HG03280 (cell line): ENCODE data around the gene SUZ12.
"Not testable (repeated sequence)": the region's sequence is repeated elsewhere in the genome, so short reads cannot be mapped to it uniquely, and the experiment has no call there.

Experiments
- ATAC-seq: cut with Tn5 transposase; IDR thresholded peaks from one replicate; pipeline ENCODE4 v1.9.1; 2021; ENCODE audit warnings: mild to moderate bottlenecking, moderate library complexity; ENCODE audit not compliant: unreplicated experiment

The SUZ12 gene

DNA sequence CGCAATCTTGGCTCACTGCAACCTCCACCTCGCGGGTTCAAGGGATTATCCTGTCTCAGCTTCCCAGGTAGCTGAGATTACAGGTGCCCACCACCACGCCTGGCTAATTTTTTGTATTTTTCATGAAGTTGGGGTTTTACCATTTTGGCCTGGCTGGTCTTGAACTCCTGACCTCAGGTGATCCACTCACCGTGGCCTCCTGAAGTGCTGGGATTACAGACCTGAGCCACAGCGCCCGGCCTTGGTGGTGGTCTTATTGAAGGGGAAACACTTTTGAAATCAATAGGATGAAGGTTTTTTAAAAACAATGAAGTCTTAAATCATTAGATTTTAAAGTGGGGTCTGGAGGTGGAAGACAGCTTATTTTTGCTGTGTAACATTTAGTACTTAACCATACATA lies 5.6 kb downstream of the SUZ12 start:
- ATAC-seq: not testable (repeated sequence)

DNA sequence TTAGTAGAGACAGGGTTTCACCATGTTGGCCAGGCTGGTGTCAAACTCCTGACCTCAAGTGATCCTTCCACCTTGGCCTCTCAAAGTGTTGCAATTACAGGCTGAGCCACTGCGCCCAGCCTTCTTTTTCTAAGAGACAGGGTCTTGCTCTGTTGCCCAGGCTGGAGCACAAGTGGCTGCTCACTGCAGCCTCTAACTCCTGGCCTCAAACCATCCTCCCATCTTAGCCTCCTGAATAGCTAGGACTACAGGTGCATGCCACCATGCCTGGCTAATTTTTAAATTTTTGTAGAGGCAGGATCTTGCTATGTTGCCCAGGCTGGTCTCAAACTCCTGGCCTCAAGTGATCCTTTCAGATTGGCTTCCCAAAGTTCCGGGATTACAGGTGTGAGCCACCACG lies 15.1 kb downstream of the SUZ12 start:
- not testable (repeated sequence) for ATAC-seq

DNA sequence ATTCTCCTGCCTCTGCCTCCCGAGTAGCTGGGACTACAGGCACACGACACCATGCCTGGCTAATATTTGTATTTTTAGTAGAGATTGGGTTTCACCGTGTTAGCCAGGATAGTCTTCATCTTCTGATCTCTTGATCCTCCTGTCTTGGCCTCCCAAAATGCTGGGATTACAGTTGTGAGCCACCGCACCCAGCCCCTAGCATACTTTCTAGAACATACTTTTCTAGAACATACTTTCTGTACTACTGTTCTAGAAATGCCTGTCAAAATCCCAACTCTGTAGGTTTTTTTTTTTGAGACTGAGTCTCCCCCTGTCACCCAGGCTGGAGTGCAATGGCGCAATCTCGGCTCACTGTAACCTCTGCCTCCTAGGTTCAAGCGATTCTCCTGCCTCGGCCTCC lies 27.3 kb downstream of the SUZ12 start:
- ATAC-seq: not testable (repeated sequence)

DNA sequence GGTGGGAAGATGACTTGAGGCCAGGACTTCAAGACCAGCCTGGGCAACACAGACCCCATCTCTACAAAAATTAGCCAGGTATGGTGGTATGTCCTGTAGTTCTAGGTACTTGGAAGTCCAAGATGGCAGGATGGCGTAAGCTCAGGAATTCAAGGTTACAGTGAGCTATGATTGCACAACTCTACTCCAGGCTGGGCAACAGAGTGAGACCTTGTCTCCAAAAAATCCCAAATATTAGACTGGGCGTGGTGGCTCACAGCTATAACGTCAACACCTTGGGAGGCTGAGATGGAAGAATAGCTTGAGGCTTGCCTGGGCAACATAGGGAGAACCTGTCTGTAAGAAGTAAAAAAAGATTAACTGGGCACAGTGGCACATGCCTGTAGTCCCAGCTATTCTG lies 30.8 kb downstream of the SUZ12 start:
- ATAC-seq: no peak

DNA sequence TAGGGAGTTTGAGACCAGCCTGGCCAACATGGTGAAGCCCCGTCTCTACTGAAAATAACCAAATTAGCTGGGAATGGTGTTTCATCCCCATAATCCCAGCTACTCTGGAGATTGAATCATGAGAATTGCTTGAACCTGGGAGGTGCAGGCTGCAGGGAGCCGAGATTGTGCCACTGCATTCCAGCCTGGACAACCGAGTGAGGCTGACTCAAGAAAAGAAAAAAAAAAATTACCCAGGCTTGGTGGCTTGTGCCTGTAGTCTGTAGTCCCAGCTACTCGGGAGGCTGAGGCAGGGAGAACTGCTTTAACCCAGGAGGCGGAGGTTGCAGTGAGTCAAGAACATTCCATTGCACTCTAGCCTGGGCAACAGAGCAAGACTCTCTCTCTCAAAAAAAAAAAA lies 33.6 kb downstream of the SUZ12 start:
- not testable (repeated sequence) for ATAC-seq

DNA sequence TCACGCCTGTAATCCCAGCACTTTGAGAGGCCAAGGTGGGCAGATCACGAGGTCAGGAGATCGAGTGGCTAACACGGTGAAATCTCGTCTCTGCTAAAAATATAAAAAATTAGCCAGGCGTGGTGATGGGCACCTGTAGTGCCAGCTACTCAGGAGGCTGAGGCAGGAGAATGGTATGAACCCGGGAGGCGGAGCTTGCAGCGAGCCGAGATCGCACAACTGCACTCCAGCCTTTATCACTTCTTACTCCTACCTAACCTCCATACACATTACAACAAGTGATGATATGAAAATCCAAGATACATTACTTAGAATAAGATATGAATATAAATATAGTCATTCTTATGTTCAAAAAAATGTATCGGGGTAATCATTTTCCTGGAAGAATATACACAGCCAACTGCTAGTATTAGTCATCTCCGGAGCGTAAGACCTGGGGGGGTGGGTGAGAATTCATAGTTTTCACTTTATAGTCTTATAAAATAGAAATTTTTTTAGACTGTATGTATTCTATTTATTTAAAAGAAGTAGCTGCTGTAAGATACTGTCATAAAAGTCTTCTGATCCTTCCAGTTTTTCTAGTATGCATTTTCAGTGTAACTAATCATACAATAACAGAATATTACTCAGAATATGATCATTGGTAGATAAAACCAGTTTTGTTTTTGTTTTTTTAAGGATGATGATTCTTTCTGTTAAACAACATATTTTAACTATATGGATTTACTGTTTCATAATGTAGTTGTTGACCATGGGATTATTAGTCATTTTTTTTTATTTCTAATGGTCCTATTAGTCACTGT lies 37.7 kb downstream of the SUZ12 start:
- not testable (repeated sequence) for ATAC-seq

DNA sequence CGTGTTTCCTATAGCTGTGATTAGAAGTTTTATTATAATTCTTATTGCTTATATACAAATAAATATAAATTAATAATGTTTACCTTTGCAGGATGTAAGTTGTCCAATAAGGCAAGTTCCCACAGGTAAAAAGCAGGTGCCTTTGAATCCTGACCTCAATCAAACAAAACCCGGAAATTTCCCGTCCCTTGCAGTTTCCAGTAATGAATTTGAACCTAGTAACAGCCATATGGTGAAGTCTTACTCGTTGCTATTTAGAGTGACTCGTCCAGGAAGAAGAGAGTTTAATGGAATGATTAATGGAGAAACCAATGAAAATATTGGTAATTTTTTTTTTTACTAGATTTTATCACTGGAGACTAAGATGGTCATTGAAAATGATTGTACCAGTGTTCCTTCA lies 38.6 kb downstream of the SUZ12 start:
- not testable (repeated sequence) for ATAC-seq

DNA sequence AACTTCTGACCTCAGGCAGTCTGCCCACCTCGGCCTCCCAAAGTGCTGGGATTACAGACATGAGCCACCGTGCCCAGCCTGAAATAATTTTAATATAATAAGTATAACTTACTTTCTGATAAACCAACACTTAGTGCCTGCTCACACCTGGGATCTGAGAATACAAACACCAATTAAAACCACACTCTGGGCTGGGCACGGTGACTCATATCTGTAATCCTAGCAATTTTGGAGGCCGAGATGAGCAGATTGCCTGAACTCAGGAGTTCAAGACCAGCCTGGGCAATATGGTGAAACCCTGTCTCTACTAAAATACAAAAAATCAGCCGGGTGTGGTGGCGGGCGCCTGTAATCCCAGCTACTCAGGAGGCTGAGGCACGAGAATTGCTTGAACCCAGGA lies 55.0 kb downstream of the SUZ12 start:
- not testable (repeated sequence) for ATAC-seq

DNA sequence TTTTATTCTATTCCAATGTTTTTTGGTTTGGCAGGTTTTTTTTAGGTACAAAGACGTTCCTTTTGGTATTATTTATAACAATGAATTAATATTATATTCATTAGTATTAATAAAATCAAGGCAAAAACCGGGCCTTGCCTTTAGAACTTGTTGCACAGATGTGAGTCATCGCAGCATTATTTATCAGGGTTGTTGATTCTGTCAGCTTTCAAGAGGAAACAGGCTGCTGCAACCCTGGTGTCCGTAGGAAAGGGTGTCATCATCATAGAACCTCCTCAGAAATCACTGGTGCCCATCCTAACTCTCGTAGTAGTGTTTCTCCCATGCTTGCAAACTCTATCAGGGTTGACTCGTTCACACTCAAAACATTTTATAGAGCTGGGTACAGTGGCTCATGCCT lies 60.2 kb downstream of the SUZ12 start:
- no peak for ATAC-seq

DNA sequence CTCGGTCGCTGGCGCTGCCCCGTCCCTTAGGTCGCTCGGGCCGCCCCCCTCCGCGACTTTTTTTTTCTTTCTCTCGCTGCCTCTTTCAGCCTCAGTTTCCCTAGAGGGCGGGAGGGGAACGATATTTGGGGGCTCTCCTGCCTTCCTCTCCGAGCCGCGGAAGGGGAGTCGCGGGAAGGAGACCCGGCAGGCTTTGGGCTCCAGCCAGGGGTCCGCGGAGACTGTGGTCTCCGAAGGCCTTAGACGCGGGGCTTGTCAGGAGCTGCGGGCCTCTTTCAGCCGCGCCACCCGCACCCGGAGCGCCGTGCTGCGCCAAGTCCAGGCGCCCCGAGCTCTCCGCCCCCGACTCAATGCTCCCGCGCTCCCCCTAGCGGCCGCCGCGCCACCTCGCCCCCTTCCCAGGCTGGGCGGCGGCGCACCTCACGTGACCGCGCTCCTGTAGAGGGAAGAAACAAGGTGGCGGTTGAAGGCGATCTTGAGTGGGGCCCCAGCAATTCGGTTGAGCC lies 70.2 kb downstream of the SUZ12 start, which contains the start of gene LRRC37B:
LRRC37B (plus strand) TSS at position 427 of the 506 bp plus-strand sequence. CDS start 14,010 bp downstream, outside the sequence.
- ATAC-seq: peak; percentile 85

DNA sequence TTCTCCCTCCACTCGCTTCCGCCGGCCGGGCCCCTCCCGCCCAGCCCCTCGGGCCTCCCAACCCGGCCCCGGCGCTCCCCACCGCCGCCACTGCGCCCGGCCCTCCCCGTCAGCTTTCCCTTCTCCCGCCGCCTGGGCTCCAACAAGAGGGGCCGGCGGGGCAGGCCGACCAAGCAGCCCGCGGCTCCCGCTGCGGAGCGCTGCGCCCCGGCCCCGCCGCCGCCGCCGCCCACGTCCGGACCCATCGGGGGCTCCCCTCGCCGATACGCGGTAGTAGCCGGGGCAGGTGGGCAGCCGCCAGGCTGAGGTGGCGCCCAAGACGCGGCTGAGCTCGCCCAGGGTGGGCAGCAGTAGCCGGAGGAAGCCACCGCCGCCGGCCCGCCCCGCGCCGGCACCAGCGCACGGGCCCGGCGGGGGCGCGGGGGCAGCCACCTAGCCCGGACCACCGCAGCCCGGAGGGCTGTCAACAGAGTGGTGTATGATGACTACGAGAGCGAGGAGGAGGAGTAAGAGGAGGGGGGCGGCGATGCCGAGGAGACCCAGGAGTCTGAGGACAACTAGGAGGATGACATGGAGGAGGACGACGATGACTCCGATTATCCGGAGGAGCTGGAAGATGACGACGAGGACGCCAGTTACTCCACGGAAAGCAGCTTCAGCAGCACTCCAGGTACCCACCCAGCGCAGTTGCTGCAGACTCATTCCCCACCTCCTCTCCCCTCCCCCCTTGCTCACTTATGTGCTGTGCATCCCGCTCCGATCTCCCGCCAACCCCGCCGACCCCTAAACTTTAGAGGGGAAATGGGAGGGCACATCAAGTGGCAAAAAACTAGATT lies 70.9 kb downstream of the SUZ12 start:
- peak; percentile 42 for ATAC-seq

DNA sequence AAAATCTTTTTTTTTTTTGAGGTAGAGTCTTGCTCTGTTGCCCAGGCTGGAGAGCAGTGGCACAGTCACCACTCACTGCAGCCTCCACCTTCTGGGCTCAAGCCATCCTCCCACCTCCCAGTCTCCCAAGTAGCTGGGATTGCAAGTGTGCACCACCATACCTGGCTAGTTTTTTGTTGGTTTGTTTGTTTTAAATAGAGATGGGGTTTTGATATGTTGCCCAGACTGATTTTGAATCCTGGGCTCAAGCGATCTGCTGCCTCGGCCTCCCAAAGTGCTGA lies 72.4 kb downstream of the SUZ12 start:
- no peak for ATAC-seq

DNA sequence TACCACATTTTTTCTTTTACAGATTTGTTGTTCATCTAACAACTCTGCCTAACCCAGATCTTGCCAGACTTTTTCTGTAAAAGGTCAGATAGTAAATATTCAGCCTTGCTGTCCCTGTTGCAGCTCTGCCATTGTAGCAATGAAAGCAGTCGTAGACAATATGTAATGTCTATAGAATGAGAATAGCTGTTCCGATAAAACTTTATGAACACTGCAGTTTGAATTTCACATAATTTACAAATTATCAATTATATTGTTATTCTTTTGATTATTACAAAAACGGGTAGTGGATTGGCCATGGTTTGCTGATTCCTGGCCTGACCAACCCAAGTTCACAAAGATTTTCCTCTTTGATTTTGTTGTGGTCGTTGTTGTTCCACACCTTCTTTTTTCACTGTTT lies 73.3 kb downstream of the SUZ12 start:
- ATAC-seq: no peak

DNA sequence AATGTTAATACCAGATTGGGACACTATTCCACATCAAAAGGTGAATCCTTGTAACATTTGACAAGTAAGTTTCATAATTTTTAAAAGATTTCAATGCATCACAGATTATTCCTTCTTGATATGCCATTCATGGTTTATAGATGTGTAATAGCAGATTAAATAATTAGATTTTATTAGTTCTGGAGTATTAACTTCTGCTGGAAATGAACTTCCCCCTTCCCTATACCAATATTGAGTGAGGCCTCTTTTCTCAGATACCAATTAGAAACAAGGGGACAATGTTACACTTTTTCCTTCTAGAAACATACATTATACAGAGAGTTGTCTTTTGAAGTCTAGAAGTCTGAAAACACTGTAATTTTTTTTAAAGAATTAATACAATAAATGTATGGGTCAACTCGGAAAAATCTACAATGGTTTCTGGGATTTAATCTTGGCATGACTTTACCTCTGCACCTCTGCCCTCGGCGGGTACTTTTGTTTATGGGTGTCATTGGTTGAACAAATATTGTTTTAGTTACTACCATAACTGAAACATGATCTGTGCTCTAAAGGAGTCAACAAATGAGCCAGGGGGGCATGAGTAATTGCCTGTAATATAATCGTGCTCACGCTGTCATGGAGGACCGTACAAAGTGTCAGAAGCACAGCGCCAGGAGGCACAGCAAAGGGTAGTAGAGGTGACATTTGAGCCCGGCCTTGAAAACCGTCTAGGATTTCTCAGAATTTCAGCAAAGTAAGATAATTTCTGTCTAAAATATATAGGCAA lies 78.6 kb downstream of the SUZ12 start:
- ATAC-seq: no peak

DNA sequence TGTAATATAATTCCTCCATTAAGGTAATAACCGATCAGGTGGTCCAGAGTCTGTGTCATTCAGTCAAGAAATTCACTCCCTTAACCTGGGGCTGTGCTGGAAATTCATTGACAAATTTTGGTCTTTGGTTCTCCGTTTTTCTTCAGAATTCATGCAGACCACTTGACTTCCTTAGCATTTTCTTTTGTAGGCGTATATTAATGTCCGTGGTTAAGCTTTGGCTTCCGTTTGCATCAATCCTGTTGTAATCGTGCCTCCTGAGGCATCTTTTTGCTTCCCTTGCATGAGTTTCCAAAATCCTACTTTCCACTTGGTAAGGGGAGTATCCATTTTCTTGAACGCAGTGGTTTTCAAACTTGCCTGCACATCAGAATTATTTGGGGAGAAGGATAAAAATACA lies 79.4 kb downstream of the SUZ12 start:
- ATAC-seq: no peak

DNA sequence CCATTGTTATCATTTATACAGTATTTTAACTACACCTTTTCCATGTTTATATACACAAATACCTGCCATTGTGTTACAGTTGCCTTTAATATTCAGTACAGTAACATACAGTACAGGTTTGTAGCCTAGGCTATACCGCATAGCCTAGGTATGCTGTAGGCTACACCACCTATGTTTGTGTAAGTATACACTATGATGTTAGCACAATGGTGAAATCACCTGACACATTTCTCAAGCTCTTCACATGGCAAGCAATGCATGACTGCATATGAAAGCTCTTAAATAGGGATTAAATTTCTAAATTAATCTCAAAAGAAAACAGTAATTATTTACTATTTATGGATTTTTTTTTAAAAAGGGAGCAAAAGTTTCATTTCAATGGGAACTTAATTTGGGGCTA lies 82.4 kb downstream of the SUZ12 start:
- ATAC-seq: no peak

DNA sequence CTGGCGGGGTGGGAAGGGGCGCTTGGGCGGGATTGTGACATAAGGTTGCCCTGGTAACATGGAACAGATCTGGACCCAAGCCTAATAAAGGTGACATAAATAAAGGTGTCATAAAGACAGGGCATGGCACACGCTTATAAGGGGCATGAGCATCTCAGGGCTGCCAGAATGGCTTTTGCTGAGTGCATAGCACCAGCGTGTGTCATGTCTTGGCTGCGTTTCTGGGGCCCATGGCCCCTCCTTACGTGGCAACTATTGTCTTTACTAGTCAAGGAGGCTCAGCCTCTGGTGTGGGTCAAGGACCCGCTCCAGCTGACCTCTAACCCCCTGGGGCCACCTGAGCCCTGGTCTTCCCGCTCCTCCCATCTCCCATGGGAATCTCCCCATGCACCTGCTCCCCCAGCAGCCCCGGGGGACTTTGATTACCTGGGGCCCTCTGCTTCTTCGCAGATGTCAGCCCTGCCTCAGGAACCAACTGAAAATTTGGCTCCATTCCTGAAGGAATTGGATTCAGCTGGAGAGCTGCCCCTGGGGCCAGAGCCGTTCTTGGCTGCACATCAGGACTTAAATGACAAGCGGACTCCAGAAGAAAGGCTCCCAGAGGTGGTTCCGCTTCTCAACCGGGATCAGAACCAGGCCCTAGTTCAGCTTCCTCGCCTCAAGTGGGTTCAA lies 84.3 kb downstream of the SUZ12 start:
- no peak for ATAC-seq

DNA sequence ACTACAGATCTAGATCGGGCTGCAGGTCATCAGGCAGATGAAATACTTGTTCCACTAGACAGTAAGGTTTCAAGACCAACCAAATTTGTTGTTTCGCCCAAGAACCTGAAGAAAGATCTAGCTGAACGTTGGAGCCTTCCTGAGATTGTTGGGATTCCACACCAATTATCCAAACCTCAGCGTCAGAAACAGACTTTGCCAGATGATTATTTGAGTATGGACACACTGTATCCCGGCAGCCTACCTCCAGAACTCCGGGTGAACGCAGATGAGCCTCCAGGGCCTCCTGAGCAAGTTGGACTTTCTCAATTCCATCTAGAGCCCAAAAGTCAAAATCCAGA lies 84.8 kb downstream of the SUZ12 start:
- no peak for ATAC-seq

DNA sequence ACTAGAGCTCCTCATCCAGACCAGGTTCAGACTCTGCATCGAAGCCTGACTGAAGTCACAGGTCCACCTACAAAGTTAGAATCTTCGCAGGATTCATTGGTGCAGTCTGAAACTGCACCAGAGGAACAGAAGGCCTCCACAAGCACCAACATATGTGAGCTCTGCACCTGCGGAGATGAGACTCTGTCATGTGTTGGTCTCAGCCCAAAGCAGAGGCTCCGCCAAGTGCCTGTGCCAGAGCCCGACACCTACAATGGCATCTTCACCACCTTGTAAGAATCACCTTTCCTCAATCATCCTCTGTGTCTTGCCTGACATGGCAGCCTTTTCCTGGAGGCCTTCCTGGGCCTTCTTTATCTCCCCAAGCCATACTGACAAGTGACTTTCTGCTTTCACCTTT lies 85.7 kb downstream of the SUZ12 start:
- not testable (repeated sequence) for ATAC-seq

DNA sequence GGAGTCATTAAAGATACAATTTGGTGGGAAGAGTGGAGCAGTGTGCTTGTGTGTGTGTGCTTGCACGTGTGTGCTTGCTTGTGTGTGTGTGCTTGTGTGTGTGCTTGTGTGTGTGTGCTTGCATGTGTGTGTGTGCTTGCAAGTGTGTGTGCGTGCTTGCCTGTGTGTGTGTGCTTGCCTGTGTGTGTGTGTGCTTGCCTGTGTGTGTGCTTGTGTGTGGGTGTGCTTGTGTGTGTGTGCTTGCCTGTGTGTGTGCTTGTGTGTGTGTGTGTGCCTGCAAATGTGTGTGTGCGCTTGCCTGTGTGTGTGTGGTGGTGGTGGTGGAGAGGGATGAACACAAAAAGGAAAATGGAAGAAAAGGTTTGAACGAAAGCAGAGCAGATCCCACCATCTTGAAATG lies 90.5 kb downstream of the SUZ12 start:
- not testable (repeated sequence) for ATAC-seq

DNA sequence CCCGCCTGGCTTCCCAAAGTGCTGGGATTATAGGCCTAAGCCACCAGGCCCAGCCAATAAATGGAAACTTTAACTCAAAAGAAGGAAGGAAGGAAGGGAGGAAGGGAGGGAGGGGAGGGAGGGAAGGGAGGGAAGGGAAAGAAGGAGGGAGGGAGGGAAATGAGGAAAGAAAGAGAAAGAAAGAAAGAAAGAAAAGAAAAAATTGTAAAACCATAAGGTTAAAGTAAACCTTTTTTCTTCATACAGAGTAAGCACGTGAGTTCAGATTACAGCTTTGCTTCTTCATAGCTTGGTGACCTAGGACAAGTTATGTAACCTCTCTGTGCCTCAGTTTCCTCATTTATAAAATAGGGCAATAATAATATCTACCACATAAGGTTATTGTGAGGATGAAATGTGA lies 96.4 kb downstream of the SUZ12 start:
- ATAC-seq: no peak
